Mesangial cell (primary cell): ENCODE measurements around the gene SETDB1. TPM values are rescaled to one million over a fixed set of nuclear protein-coding genes. Genes with fewer than 3 reads are reported as not detected.

Experiments used
- total RNA-seq: library from RNA; depleted of rRNA; stranded (reverse); fragments of >200 nt; gene quantifications from 2 replicates; pipeline ENCODE4 v1.2.3, GENCODE V29; 2015

SETDB1 gene
- 20.9 and 30.4 TPM in 2 replicates for total RNA-seq

DNA sequence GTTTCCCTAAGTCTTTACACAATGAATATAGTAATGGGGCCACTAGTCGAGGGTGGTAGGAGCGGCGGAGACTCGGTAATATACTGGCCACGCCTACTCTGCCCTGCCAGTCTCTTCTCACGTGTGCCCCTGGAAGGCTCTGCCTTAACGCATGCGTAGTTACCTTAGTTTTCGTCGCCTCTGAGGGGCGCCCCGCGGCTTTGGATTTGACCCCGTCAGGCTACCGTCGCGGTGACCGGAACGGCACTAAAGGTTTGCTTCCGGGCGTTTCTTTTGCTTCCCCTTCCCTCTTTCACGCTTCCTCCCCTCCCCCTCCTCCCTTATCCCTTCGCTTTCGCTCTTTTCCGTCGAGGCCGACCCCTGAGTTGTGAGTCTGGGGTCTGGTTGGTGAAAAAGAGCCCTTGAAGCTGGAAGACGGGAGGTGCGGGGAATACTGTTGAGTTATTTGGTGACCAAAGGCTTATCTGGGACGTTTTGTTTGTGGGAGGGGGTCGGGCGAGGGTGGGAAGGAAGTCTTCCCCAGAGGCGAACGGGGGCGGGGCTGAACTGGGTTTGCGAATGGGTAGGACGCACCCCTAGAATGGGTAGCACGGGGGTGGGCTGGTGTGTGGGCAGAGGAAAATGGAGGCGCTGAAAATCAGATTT is at the start of gene SETDB1:
Gene SETDB1 (plus strand): TSS at position 267 of the 645 bp plus-strand sequence. CDS start 1,352 bp downstream, outside the sequence.

DNA sequence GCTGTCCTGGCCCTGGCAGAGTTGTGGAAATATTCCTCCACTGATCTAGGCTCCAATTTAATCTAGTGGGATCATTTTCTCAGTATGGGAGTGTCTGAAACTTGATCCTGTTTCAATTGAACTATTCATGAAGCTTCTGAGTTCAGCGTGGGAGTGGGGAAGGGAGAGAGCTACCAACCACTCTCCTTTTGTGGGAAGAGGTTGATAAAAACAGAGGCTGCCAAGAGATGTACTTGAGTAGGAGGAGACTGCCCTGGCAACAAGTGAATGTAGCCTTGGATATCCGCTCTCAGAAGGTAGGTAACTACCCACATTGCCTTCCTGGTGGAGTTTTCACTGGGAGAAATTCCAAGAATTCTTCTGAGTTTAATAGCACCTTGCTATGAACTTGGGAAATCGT is 39.1 kb upstream of the SETDB1 start, which contains the start of gene CTXND2:
Gene CTXND2 (plus strand): TSS at position 119 of the 400 bp plus-strand sequence. CDS start 25,179 bp downstream, outside the sequence.

DNA sequence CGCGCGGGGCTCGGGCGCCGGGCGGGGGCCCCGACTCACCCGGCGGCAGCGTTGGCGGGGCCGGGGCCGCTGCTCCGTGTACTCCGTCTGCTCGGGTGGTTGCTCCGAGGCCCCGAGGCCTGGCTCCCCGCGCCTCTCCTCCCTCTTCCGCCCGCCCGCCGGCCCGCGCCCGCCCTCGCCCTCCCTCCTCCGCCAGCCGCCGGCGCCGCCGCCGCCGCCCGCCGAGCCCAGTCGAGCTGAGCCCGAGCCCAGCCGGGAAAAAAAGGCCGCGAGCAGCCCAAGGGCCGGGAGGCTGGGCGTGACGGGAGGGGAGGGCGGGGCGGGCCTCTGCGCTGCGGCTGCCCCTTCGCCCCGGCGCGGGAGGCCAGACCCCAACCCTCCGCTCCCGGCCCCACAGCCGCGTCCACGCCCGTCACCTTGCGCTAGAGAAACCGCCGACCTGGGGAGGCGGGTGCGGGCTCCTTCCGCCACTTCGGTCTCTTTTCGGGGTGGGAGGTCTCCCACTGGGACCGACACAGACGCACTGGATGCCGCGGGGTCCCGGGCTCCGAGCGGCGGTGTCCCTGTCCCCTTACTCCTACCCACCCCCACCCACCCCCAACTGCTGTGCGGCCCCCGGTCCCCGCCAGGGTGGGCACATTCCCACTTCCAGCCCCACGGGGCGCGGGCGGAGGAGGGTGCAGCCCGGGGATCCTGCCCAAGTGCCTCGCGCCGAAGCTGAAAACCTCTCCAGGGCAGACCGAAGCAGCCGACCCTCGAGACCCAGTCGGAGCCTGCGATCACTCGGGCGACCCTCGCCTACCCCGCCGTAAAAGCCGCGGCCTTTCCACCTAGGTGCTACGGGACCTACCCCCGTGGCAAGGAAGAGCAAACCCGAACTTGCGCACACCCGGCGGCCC is 48.7 kb downstream of the SETDB1 start, which contains the start of gene CERS2:
Gene CERS2 (minus strand): TSS at position 256 of the 899 bp plus-strand sequence. CDS start 5,745 bp downstream, outside the sequence.

DNA sequence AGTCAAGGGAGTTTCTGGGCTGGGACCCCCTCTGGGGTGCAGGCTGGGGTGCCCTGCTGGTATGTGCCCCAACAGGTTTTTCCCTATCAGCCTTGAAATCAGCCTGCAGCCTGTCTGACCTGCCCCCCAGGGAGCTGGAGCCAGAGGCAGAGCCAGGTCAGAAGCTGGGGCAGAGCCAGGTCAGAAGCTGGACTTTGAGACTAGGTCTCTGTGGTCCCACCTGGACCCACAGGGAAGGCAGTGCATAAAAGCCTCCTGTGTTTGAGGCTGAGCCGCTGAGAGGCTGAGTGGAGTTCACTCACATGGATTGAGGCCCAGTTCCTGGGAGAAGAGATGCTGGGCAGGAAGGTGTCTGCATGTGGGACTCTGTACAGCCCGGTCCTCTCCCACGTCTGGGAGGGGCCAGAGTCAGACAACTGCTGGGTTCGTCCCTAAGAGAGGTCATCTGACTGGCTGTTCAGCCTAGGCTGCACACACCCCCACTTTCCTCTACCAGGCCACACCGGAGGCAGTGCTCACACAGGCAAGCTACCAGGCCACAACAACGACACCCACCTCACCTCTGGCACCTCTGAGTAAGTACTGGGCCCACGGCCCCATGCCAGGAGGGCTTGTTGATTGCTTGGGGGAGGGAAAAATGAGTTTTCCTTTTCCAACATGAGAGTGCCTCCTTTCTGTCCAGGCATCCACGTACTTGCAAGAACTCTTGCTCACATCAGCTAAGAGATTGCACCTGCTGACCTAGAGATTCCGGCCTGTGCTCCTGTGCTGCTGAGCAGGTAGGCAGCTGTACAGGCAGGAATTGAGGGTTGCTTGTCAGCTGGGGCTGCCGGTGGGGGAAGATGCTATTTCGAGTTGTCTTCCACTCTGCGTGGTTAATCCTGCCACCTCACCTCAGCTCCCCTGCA is 55.9 kb downstream of the SETDB1 start, which contains the start of gene ANXA9:
Gene ANXA9 (plus strand): TSS at position 488 of the 908 bp plus-strand sequence. CDS start 814 bp downstream, outside the sequence.

DNA sequence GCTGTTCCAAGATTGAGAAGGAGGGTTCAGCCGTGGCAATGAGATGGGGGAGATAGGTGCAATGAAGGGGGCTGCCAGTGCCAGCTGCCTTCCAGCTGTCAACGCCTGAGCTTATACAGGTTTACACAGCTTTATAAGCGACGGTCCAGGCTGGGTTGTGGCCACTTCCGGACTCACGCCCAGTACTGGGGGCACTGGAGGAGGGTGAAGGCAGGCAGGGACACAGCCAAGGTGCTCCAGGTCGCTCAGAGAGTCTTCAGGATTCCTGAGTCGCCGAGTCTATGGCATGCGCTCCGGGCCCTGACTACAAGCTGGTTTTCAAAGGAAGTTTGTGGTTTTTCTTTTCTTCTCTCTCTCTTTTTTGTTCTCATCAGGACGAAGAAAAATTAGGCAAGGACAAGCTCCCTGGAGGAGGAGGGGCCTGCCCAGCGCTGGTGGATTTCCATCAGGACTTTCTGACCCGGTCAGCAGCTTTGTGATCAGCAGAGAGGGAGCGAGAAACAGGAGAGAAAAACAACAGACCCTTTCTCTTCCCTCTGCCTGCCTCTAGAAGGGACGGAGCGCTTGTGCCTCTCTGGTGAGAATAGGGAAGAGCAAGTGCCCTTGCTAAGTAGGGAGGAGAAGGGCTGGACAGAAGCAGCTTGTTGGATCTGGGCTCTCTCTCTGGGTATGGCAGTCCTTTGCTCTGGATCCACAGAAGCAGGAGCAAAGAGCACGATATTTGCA is 80.3 kb downstream of the SETDB1 start, which contains the start of gene MINDY1:
Gene MINDY1 (minus strand): TSS at position 576 of the 726 bp plus-strand sequence. CDS start 4,285 bp downstream, outside the sequence.

DNA sequence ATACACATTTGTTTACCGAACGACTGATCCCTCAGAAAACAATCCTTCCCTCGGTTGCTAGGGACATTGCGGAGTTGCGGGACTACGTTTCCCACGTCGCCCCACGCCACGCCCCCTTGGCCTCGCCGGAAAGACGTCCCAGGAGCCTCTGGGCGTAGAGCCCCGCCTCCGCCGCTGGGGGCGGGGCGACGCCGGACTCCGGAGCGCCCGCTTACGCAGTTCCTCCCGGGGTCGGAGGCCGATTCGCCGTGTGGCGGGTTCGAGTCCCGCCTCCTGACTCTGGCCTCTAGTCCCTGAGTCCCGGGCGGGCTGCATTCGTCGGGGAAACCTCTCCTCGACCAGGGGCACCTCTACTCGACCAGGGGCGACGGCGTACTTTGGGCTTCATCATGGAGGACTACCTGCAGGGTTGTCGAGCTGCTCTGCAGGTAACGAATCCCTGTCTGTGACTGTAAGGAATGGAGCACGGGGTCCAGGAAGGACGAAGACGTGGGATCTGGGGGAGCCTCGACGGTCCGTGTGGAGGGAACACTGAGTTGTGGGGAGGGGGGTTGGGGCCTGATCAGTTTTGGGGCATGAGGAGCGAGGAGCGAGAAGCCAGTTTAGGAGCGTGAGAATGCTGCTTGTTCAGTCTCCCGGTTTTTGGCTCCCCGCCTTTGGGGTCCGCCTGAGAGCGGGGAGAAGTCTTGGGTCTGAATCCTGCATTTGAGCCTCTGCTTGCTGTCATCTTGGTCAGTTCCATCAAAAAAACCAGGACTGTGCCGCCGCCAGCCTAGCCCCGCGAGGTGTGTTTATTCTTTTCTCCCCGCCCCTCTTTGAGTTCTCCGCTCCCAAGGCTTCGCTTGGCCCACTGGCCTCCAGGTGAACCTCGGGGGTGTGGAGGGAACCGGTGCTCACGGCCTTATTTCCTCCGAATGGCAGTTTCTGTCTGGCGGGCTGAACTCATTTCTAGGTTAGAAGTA is 82.4 kb downstream of the SETDB1 start, which contains the start of gene PRUNE1:
Gene PRUNE1 (plus strand): TSS at position 206 of the 962 bp plus-strand sequence. CDS start 184 bp downstream, at position 390.

Other genes starting within 250 kb of the SETDB1 start
- gene GOLPH3L, start 229.2 kb upstream of the SETDB1 start, total RNA-seq, result 13.2 and 13.5 TPM in 2 replicates
- gene HORMAD1, start 205.5 kb upstream of the SETDB1 start, total RNA-seq, result not detected in 2 replicates
- under 0.01 and 0.33 TPM in 2 replicates for gene CTSS, start 160.6 kb upstream of the SETDB1 start, total RNA-seq
- gene CTSK, start 118.1 kb upstream of the SETDB1 start, total RNA-seq, result 2.0 and 8.2 TPM in 2 replicates
- gene ARNT, start 49.8 kb upstream of the SETDB1 start, total RNA-seq, result 15.0 and 27.9 TPM in 2 replicates
- gene CTXND2, start 39.2 kb upstream of the SETDB1 start, total RNA-seq, result not detected in 2 replicates
- 146 and 174 TPM in 2 replicates for gene CERS2, start 48.5 kb downstream of the SETDB1 start, total RNA-seq
- 0.33 and 1.3 TPM in 2 replicates for gene ANXA9, start 55.9 kb downstream of the SETDB1 start, total RNA-seq
- gene MINDY1, start 80.5 kb downstream of the SETDB1 start, total RNA-seq, result 12.1 and 27.3 TPM in 2 replicates
- gene PRUNE1, start 82.1 kb downstream of the SETDB1 start, total RNA-seq, result 17.8 and 21.6 TPM in 2 replicates
- gene BNIPL, start 110.2 kb downstream of the SETDB1 start, total RNA-seq, result 0.33 TPM in 1 of 2 replicates, not detected in the other
- gene C1orf56, start 121.4 kb downstream of the SETDB1 start, total RNA-seq, result 2.0 and 3.0 TPM in 2 replicates
- gene CDC42SE1, start 133.3 kb downstream of the SETDB1 start, total RNA-seq, result 47.5 and 47.9 TPM in 2 replicates
- 10.9 and 23.8 TPM in 2 replicates for gene MLLT11, start 134.0 kb downstream of the SETDB1 start, total RNA-seq
- 2.8 and 3.4 TPM in 2 replicates for gene GABPB2, start 144.4 kb downstream of the SETDB1 start, total RNA-seq
- gene SEMA6C, start 220.3 kb downstream of the SETDB1 start, total RNA-seq, result 5.4 and 8.0 TPM in 2 replicates
- not detected in 2 replicates for gene TNFAIP8L2, start 230.3 kb downstream of the SETDB1 start, total RNA-seq
- gene LYSMD1, start 239.5 kb downstream of the SETDB1 start, total RNA-seq, result 5.2 and 7.1 TPM in 2 replicates
- gene SCNM1, start 239.8 kb downstream of the SETDB1 start, total RNA-seq, result 44.0 and 51.2 TPM in 2 replicates
- gene TMOD4, start 249.6 kb downstream of the SETDB1 start, total RNA-seq, result 0.63 TPM in 1 of 2 replicates, not detected in the other